ENCODE measurements around the gene RBM19.

- no peak for TF ChIP-seq CTCF (conservative IDR thresholded peaks at IDR 0.05 in 1 of 2, IDR thresholded peaks at IDR 0.05 in 1 of 2; ENCODE audit: low read depth in 1 of 2, low read length in 2 of 2)
- no peak for TF ChIP-seq EZH2 (IDR thresholded peaks at IDR 0.05; ENCODE audit: low read length, missing control alignments)
These were observed 7.9 kb upstream of the RBM19 start for GRCh38 chr12:113974006-113974405.
